Epithelial cell of prostate (primary cell): ENCODE results near the gene ALDH9A1.
A peak's percentile ranks its signal among the peaks of the same experiment; 100 is the strongest.

ENCODE experiments used
- DNase-seq: peaks from one replicate; pipeline ENCODE4 v3.0.0-alpha.2; 2011; ENCODE audit warnings: low read depth, low spot score
- H3K27ac ChIP-seq: fragments of 450-650 bp; 2 replicates; pipeline ENCODE4 v1.5.1; 2017; ENCODE audit warnings: mild to moderate bottlenecking

ALDH9A1 gene

GRCh38 chr1:165629848-165630628 is 68.3 kb downstream of the ALDH9A1 start:
- DNase-seq = no peak
- peak overlapping the region; percentile 87 for H3K27ac ChIP-seq

- H3K27ac ChIP-seq = no peak overlapping the region
- DNase-seq = no peak
Observed at GRCh38 chr1:165629151-165629550, 69.2 kb downstream of the ALDH9A1 start.

- no peak overlapping the region for H3K27ac ChIP-seq
- no peak for DNase-seq
Observed at GRCh38 chr1:165628147-165628822, 70.1 kb downstream of the ALDH9A1 start.

- DNase-seq = no peak
- no peak overlapping the region for H3K27ac ChIP-seq
Observed at GRCh38 chr1:165624441-165624840, 73.9 kb downstream of the ALDH9A1 start.

- no peak overlapping the region for H3K27ac ChIP-seq
- no peak for DNase-seq
Observed at GRCh38 chr1:165623624-165624023, 74.7 kb downstream of the ALDH9A1 start.

GRCh38 chr1:165619647-165620151 is 78.7 kb downstream of the ALDH9A1 start:
- no peak overlapping the region for H3K27ac ChIP-seq
- no peak for DNase-seq

- DNase-seq = no peak
- no peak overlapping the region for H3K27ac ChIP-seq
Observed at GRCh38 chr1:165616987-165617546, 81.3 kb downstream of the ALDH9A1 start.

- DNase-seq = no peak
- H3K27ac ChIP-seq = no peak overlapping the region
Observed at GRCh38 chr1:165616054-165616612, 82.2 kb downstream of the ALDH9A1 start.
